HepG2 (cell line): ENCODE data around the gene GNG7. TPM values are rescaled to one million over a fixed set of nuclear protein-coding genes. Genes with fewer than 3 reads are reported as not detected.

Experiments used
- ATAC-seq: fragments of 200-7000 bp; cut with Tn5 transposase; 3 replicates; pipeline ENCODE4 v1.9.1; 2020; ENCODE audit warnings: mild to moderate bottlenecking, moderate library complexity
- BruUV-seq: library from RNA; stranded (reverse); fragments of 400-500 nt; replicated peaks from 2 replicates; lab custom pipeline; 2021; lab: Mats Ljungman, UMichigan
- CTCF ChIA-PET: fragments of 300-600 bp; formaldehyde crosslinking; extraction: SDS; loops from one replicate; lab custom pipeline; 2021; ENCODE audit warnings: low total read pairs, inconsistent platforms, low intra/inter-chr PET ratio; lab: Yijun Ruan, JAX
- POLR2A ChIA-PET: fragments of 350-600 bp; sonication (Branson Sonifier 250); formaldehyde crosslinking; loops from one replicate; lab custom pipeline; 2020; ENCODE audit warnings: antibody characterized with exemption, inconsistent platforms; lab: Yijun Ruan, JAX
- DNase-seq: peaks from one replicate; pipeline ENCODE4 v3.0.0-alpha.2; 2015; ENCODE audit warnings: low spot score
- FAIRE-seq: peaks from 3 replicates; lab custom pipeline; 2011; peaks lifted over from hg19 to GRCh38; lab: Jason Lieb, UNC
- H2AFZ ChIP-seq: one replicate; pipeline ENCODE4 v1.6.1; 2011; ENCODE audit warnings: low read length, inconsistent platforms
- H3K27ac ChIP-seq: fragments of 300-600 bp; 3 replicates; pipeline ENCODE4 v1.8.0; 2011; ENCODE audit warnings: mixed run types, mild to moderate bottlenecking, mixed read lengths, low read length, inconsistent platforms; ENCODE audit not compliant: insufficient read depth; ENCODE audit errors: extremely low read length
- H3K27me3 ChIP-seq, 2 experiments: fragments of 200-600 bp in 1 of 2; 2 replicates in 1 of 2; 3 replicates in 1 of 2; pipeline versions ENCODE4 v1.6.0 to v1.8.0; 2011; ENCODE audit warnings: low read length in 2 of 2, mild to moderate bottlenecking in 2 of 2, moderate library complexity in 2 of 2, inconsistent platforms in 1 of 2; ENCODE audit not compliant: insufficient read depth in 2 of 2, control insufficient read depth in 1 of 2
- H3K36me3 ChIP-seq, 2 experiments: fragments of 200-600 bp in 1 of 2; replicated peaks in 1 of 2; 2 replicates in 1 of 2; 3 replicates in 1 of 2; pipeline versions ENCODE4 v1.5.1 to v1.8.0; 2011; ENCODE audit warnings: low read length in 2 of 2, inconsistent platforms in 1 of 2; ENCODE audit not compliant: insufficient read depth in 2 of 2, control insufficient read depth in 1 of 2
- H3K4me1 ChIP-seq: 2 replicates; pipeline ENCODE4 v1.5.1; 2012; ENCODE audit warnings: low read length, inconsistent platforms; ENCODE audit not compliant: insufficient read depth
- H3K4me2 ChIP-seq: 2 replicates; pipeline ENCODE4 v1.6.0; 2011; ENCODE audit warnings: low read depth, low read length, inconsistent platforms
- H3K4me3 ChIP-seq, 3 experiments: fragments of 200-600 bp in 1 of 3; sonication (generic), shearing (Covaris generic) in 1 of 3; replicated peaks in 1 of 3; 2 replicates each; pipeline ENCODE4 v1.5.1; 2011 to 2016; ENCODE audit warnings: low read length in 3 of 3, inconsistent platforms in 2 of 3, low read depth in 2 of 3, mild to moderate bottlenecking in 2 of 3, control low read depth in 1 of 3, mixed read lengths in 1 of 3; ENCODE audit not compliant: insufficient read depth in 1 of 3
- H3K79me2 ChIP-seq: one replicate; pipeline ENCODE4 v1.6.1; 2011; ENCODE audit warnings: low read length, inconsistent platforms; ENCODE audit not compliant: insufficient read depth
- H3K9ac ChIP-seq: 2 replicates; pipeline ENCODE4 v1.6.0; 2011; ENCODE audit warnings: mild to moderate bottlenecking, low read depth, low read length, inconsistent platforms; ENCODE audit not compliant: insufficient read depth
- H3K9me3 ChIP-seq: 2 replicates; pipeline ENCODE4 v1.5.1; 2012; ENCODE audit warnings: mild to moderate bottlenecking, low read length
- H4K20me1 ChIP-seq: 2 replicates; pipeline ENCODE4 v1.6.0; 2011; ENCODE audit warnings: inconsistent platforms, mild to moderate bottlenecking, low read length, moderate library complexity; ENCODE audit not compliant: insufficient read depth
- CHD4 ChIP-seq: fragments of 200-600 bp; sonication (generic); IDR thresholded peaks from 2 replicates; pipeline ENCODE4 v1.7.0; 2017; ENCODE audit warnings: mild to moderate bottlenecking, low read length, borderline replicate concordance
- RBAK ChIP-seq: sonication (generic); formaldehyde crosslinking; IDR thresholded peaks from 2 replicates; pipeline ENCODE4 v1.5.1; 2020; ENCODE audit warnings: mild to moderate bottlenecking, missing genetic modification reagents
- SMYD3 ChIP-seq: sonication (generic); formaldehyde crosslinking; IDR thresholded peaks from 2 replicates; pipeline ENCODE4 v1.8.1; 2023; ENCODE audit warnings: mild to moderate bottlenecking, missing genetic modification reagents
- ZKSCAN1 ChIP-seq: fragments of 150-350 bp; IDR thresholded peaks from 2 replicates; pipeline ENCODE4 v1.6.1; 2014; ENCODE audit warnings: low read length
- ZNF12 ChIP-seq: sonication (generic); formaldehyde crosslinking; IDR thresholded peaks from 2 replicates; pipeline ENCODE4 v1.5.0; 2020; ENCODE audit warnings: missing genetic modification reagents
- ZNF138 ChIP-seq: sonication (generic); formaldehyde crosslinking; IDR thresholded peaks from 2 replicates; pipeline ENCODE4 v1.5.0; 2020; ENCODE audit warnings: mild to moderate bottlenecking, low read depth, missing genetic modification reagents
- WGBS: methylation state at CpG from one replicate; pipeline ENCODE4 v1.1.6; 2017; ENCODE audit warnings: low lambda C conversion rate; 5-methylcytosine and 5-hydroxymethylcytosine counted together
- in situ Hi-C: cut with HindIII; loops from 2 replicates; pipeline ENCODE4 v1.10.0; 2017; ENCODE audit warnings: low pct_unique_long_range_greater_than_20kb; ENCODE audit not compliant: extremely low pct_ligation_motif_present
- intact Hi-C: fragments of 100-400 bp; cut with micrococcal nuclease; formaldehyde crosslinking; loops from one replicate; pipeline ENCODE4 v1.10.0; 2022; ENCODE audit not compliant: unreplicated experiment
- polyA plus RNA-seq, 8 experiments: library from polyadenylated mRNA; depleted of rRNA in 3 of 8; stranded (reverse) in 7 of 8; unstranded in 1 of 8; fragments of >200 nt; fragmentation: Illumina TruSeq in 4 of 8; extraction: Trizol in 4 of 8; gene quantifications; 2 replicates each; pipeline versions ENCODE4 v1.2.1 to v1.2.3, GENCODE V29; 2011 to 2016; ENCODE audit warnings: low read depth in 4 of 8, missing spikeins in 1 of 8, mixed read lengths in 1 of 8; ENCODE audit not compliant: insufficient read depth in 1 of 8
- total RNA-seq, 5 experiments: library from RNA; depleted of rRNA; stranded (reverse); fragments of >200 nt; fragmentation: Illumina TruSeq; extraction: Trizol; gene quantifications; 2 replicates each; pipeline ENCODE4 v1.2.3, GENCODE V29; 2016; ENCODE audit warnings: low read depth in 1 of 5

The GNG7 gene
- total and polyA plus RNA-seq, 2 of the 13 experiments (the other 11 are each of a cell fraction or from before 2014, with no cell fraction given), result 1.4 to 3.3 TPM

DNA sequence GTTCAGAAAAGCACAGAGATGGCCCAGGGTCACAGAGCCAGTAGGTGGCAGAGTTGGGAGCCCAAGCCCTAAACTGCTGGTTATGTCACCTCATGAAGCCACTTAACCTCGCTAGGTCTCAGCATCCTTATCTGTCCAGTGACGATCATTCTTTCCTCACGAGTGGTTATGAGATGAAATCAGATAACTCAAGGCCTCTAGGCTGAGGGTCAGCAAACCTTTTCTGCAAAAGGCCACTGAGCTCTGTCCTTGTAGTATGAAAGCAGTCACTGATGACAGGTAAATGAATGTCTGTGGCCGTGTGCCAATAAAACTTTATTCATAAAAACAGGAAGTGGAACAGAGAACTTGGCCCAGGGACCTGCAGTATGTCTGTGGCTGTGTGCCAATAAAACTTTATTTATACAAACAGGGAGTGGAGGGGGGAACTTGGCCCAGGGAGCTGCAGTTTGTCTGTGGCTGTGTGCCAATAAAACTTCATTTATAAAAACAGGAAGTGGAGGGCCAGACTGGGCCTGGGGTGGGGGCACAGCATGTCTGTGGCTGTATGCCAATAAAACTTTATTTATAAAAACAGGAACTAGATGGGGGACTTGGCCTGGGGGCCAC lies 71.2 kb downstream of the GNG7 start (continued):
- no peak for TF ChIP-seq ZNF138 (CRISPR knock-in tag)
- TF ChIP-seq, all 625 proteins: peak for 7

DNA sequence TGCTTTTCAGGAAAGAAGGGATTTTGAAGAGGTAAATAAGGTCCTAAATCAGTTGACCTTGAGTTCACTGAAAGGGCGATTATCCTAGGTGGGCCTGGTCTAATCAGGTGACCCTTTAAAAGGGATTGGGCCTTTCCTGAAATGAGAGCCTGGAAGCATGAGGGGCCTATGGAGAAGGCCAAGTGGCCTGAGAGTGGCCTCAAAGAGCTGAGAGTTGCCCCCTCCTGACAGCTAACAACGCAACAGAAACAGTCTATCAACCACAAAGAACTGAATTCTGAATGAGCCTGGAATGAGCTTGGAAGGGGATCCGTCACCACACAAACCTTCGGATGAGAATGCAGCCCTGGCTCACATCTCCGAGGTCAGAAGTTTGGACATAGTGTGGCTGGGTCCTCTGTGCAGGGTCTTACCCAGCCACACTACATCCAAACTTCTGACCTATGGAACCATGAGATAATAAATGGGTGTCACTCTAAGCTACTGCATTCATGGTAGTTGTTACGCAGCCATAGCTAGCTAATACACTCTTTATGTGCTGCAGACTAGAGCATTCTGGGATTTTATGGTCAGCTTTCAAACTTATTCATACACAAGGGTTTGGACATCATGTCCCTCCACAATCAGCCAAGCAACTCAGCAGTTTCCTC lies 72.0 kb downstream of the GNG7 start:
- Histone ChIP-seq H3K9ac (no peak overlapping the region), H3K27me3 (no peaks in the 10 kb centered on the region; a peak in 1 of 5 replicates), H3K4me2 (0 out of 2 replicates have a peak overlapping the region, but pooled peaks have one; percentile 65), H3K9me3 (peaks cover 11% of the 10 kb centered on the region), H3K36me3 (no peaks in the 10 kb centered on the region), H3K4me1 (peaks cover 62% of the 10 kb centered on the region), H2AFZ (no peak overlapping the region), H4K20me1 (no peaks in the 10 kb centered on the region), H3K79me2 (no peaks in the 10 kb centered on the region), H3K27ac (no peak overlapping the region), H3K4me3 (no peak overlapping the region)
- in situ Hi-C loops, result no loop called here
- intact Hi-C loops, result no loop called here
- CTCF ChIA-PET, result no interaction called here
- no peak for DNase-seq
- BruUV-seq, result no TSS peak
- WGBS, result 86% methylated on average over 4 of the region's 6 CpGs
- FAIRE-seq, result no peak
- no peak for ATAC-seq
- TF ChIP-seq ZNF12 (CRISPR knock-in tag), result no peak
- 0 out of 2 replicates have a peak, but pooled peaks have one; percentile 18 for TF ChIP-seq CHD4
- peak; percentile 99 for TF ChIP-seq RBAK (CRISPR knock-in tag)
- no peak for TF ChIP-seq ZKSCAN1
- TF ChIP-seq SMYD3, result no peak
- POLR2A ChIA-PET, result interaction anchor here (0.6 to 1.5 kb wide), 4 partner anchors 9 to 154 kb away, joined by 3 to 6 read pairs (median 5); partner anchors contain the start of gene GADD45B
